Gastrocnemius medialis (tissue), 4 donors: ENCODE measurements around the gene SLC45A2. TPM values are rescaled to one million over a fixed set of nuclear protein-coding genes. Genes with fewer than 3 reads are reported as not detected.

Experiments used
- ATAC-seq, 2 donors: fragments of 150-250 bp; one replicate each; pipeline ENCODE4 v1.9.1; 2016
- DNase-seq, 2 donors: peaks; one replicate each; pipeline ENCODE4 v3.0.0-alpha.2; 2019
- H3K27ac ChIP-seq, 4 donors: fragments of 200-600 bp; sonication (generic); 1 replicate in 1 of 4; 2 replicates in 3 of 4; pipeline ENCODE4 v1.5.1; 2016 to 2018; ENCODE audit warnings: mild to moderate bottlenecking in 2 of 4, moderate library complexity in 1 of 4
- H3K27me3 ChIP-seq, 3 donors: fragments of 200-600 bp; sonication (generic) in 2 of 3; 1 replicate in 1 of 3; 2 replicates in 2 of 3; pipeline versions ENCODE4 v1.5.1 to v1.6.0; 2016 to 2019; ENCODE audit warnings: mild to moderate bottlenecking in 1 of 3, moderate library complexity in 1 of 3
- H3K36me3 ChIP-seq, 2 donors: fragments of 200-600 bp; sonication (generic) in 1 of 2; one replicate each; pipeline ENCODE4 v1.5.1; 2017 to 2018
- H3K4me1 ChIP-seq, 2 donors: fragments of 200-600 bp; sonication (generic) in 1 of 2; one replicate each; pipeline ENCODE4 v1.5.1; 2016 to 2017; ENCODE audit warnings: mild to moderate bottlenecking in 2 of 2
- H3K4me3 ChIP-seq, 4 donors: fragments of 200-600 bp; sonication (generic) in 3 of 4; 1 replicate in 1 of 4; 2 replicates in 3 of 4; pipeline ENCODE4 v1.5.1; 2016 to 2019; ENCODE audit warnings: mild to moderate bottlenecking in 2 of 4
- H3K9me3 ChIP-seq, 3 donors: fragments of 200-600 bp; sonication (generic) in 2 of 3; 1 replicate in 1 of 3; 2 replicates in 2 of 3; pipeline ENCODE4 v1.5.1; 2016 to 2019
- CTCF ChIP-seq, 5 experiments: fragments of 450-650 bp in 3 of 5; fragments of 200-600 bp in 2 of 5; sonication (generic) in 2 of 5; IDR thresholded peaks in 4 of 5; conservative IDR thresholded peaks in 1 of 5; 1 replicate in 4 of 5; 2 replicates in 1 of 5; pipeline ENCODE4 v1.5.1; 2016 to 2019; ENCODE audit warnings: antibody characterized with exemption in 5 of 5, mild to moderate bottlenecking in 3 of 5, moderate library complexity in 3 of 5
- POLR2A ChIP-seq, 2 donors: fragments of 450-650 bp; IDR thresholded peaks; one replicate each; pipeline ENCODE4 v1.6.1; 2017; ENCODE audit warnings: antibody characterized with exemption in 2 of 2, mild to moderate bottlenecking in 2 of 2, moderate library complexity in 2 of 2
- in situ Hi-C, 4 donors: fragments of 200-750 bp; cut with MboI; loops; one replicate each; pipeline versions ENCODE4 v1.15.0 to v1.8.0; 2017; ENCODE audit warnings: low sequenced_read_pairs in 4 of 4
- intact Hi-C: fragments of 100-400 bp; cut with DNase I; formaldehyde crosslinking; loops from one replicate; pipeline ENCODE4 v1.15.1; 2023; ENCODE audit warnings: low total_unique reads
- total RNA-seq, 4 donors: library from RNA; depleted of rRNA; stranded (reverse); fragments of >200 nt; gene quantifications; one replicate each; pipeline versions ENCODE4 v1.1.0 to v1.2.3, GENCODE V29; 2016

Gene SLC45A2
- total RNA-seq, 4 donors from 2014 or later: not detected

GRCh38 chr5:33985447-33985846 is 954 bp upstream of the SLC45A2 start:
- ATAC-seq (no peak), DNase-seq (no peak)
- Histone ChIP-seq H3K9me3 (no peaks in the 10 kb centered on the region), H3K27ac (no peak overlapping the region), H3K27me3 (no peaks in the 10 kb centered on the region), H3K4me1 (no peaks in the 10 kb centered on the region), H3K4me3 (no peak overlapping the region), H3K36me3 (peaks cover 0 to 25% of the 10 kb centered on the region in 2 donors)
- intact Hi-C loops: no loop called here
- TF ChIP-seq POLR2A (IDR thresholded peaks at IDR 0.05) (no peak), CTCF (IDR thresholded peaks at IDR 0.05 in 4 of 5, conservative IDR thresholded peaks at IDR 0.05 in 1 of 5) (no peak)
- in situ Hi-C loops: loop anchor here in 2 of 4 donors (25.0 kb wide), 1 partner anchor 477 kb away; no protein-coding TSS in a partner anchor

DNA sequence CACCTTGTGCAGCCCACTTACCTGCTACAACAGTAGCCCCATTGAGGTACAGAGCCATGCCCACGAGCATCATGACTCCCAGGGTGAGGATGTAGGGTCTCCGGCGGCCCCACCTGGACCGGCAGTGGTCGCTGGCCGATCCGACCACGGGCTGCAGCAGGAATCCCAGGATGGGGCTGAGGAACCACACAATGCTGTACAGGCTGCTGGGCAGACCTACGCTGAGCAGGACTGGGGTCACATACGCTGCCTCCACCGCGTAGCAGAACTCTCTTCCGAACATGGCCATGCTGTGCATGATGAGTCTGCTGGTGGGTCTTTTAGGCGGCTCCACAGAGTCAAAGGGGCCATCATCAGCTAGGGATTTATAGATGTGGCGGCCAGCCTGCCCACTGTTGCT is 315 bp downstream of the SLC45A2 start:
- ATAC-seq (no peak), DNase-seq (no peak)
- Histone ChIP-seq H3K27me3 (no peaks in the 10 kb centered on the region), H3K9me3 (no peaks in the 10 kb centered on the region), H3K4me3 (no peak overlapping the region), H3K4me1 (no peaks in the 10 kb centered on the region), H3K27ac (no peak overlapping the region), H3K36me3 (peaks cover 0 to 25% of the 10 kb centered on the region in 2 donors)
- in situ Hi-C loops (loop anchor here in 2 of 4 donors (25.0 kb wide), 1 partner anchor 478 kb away; no protein-coding TSS in a partner anchor), intact Hi-C loops (no loop called here)
- TF ChIP-seq POLR2A (IDR thresholded peaks at IDR 0.05) (no peak), CTCF (IDR thresholded peaks at IDR 0.05 in 4 of 5, conservative IDR thresholded peaks at IDR 0.05 in 1 of 5) (no peak)

DNA sequence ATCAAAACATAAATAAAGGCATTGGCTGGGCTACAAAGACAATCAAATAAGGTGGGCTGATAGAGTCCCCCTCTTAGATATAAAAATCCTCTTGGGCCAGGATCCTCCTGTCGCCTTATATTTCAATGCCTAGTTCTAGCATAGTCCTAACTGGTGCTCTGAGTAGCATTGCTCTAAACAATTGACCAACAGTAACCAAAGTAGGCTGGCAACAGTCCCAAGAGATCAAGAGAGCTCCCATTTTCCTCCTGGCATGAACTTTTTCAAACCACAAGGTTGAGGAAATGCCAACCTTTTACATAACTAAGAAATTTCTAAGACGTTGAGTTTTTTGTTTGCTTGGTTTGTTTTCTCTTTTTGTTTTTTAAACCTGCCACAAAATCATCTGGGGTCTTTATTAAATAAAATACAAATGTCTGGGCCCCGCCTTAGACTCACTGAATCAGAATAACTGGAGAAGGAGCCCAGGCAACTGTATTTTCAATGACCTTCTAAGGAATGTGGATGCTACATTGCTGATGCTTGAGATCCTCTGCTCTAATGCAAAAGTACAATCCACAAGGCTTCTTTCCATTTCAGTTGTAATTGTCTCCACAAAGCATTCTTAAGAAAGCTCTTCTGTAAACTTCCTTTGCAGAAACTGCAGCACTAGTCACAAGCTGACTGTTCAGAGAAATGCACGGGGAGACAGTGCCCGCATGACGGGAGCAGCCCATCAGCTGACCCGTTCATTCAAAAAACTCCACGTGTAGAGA is 2.9 kb downstream of the SLC45A2 start:
- DNase-seq (no peak), ATAC-seq (no peak)
- Histone ChIP-seq H3K27ac (no peak overlapping the region), H3K36me3 (no peaks in the 10 kb centered on the region), H3K4me1 (no peaks in the 10 kb centered on the region), H3K4me3 (no peak overlapping the region), H3K27me3 (no peaks in the 10 kb centered on the region), H3K9me3 (no peaks in the 10 kb centered on the region)
- TF ChIP-seq POLR2A (IDR thresholded peaks at IDR 0.05) (no peak), CTCF (IDR thresholded peaks at IDR 0.05 in 4 of 5, conservative IDR thresholded peaks at IDR 0.05 in 1 of 5) (no peak)
- in situ Hi-C loops (loop anchor here in 2 of 4 donors (25.0 kb wide), 1 partner anchor 481 kb away; no protein-coding TSS in a partner anchor), intact Hi-C loops (no loop called here)

GRCh38 chr5:33980030-33980429 is 4.5 kb downstream of the SLC45A2 start:
- TF ChIP-seq POLR2A (IDR thresholded peaks at IDR 0.05) (no peak), CTCF (IDR thresholded peaks at IDR 0.05 in 4 of 5, conservative IDR thresholded peaks at IDR 0.05 in 1 of 5) (no peak)
- in situ Hi-C loops: loop anchor here in 2 of 4 donors (25.0 kb wide), 1 partner anchor 482 kb away; no protein-coding TSS in a partner anchor
- Histone ChIP-seq H3K27me3 (no peaks in the 10 kb centered on the region), H3K4me3 (no peak overlapping the region), H3K27ac (no peak overlapping the region), H3K4me1 (no peaks in the 10 kb centered on the region), H3K36me3 (no peaks in the 10 kb centered on the region), H3K9me3 (no peaks in the 10 kb centered on the region)
- intact Hi-C loops: no loop called here
- DNase-seq: no peak
- no peak for ATAC-seq
